GM21390 (cell line): ENCODE data around the gene CNTN6.

Source experiments
- ATAC-seq: cut with Tn5 transposase; IDR thresholded peaks from one replicate; pipeline ENCODE4 v1.9.1; 2021; ENCODE audit not compliant: unreplicated experiment

The CNTN6 gene

GRCh38 chr3:1171320-1171719, 78.5 kb downstream of the CNTN6 start:
- no peak for ATAC-seq

GRCh38 chr3:1172644-1173043, 79.8 kb downstream of the CNTN6 start:
- no peak for ATAC-seq

GRCh38 chr3:1179146-1179545, 86.3 kb downstream of the CNTN6 start:
- ATAC-seq = no peak

GRCh38 chr3:1183320-1184048, 90.7 kb downstream of the CNTN6 start:
- peak; percentile 66 for ATAC-seq

GRCh38 chr3:1190569-1190968, 97.7 kb downstream of the CNTN6 start:
- ATAC-seq = no peak

GRCh38 chr3:1191026-1191425, 98.2 kb downstream of the CNTN6 start:
- ATAC-seq = no peak

GRCh38 chr3:1195947-1196346, 103.1 kb downstream of the CNTN6 start:
- no peak for ATAC-seq

GRCh38 chr3:1197051-1197450, 104.2 kb downstream of the CNTN6 start:
- no peak for ATAC-seq

- ATAC-seq = no peak
Measured at GRCh38 chr3:1200371-1200770, 107.5 kb downstream of the CNTN6 start.

- ATAC-seq = no peak
Measured at GRCh38 chr3:1207904-1208303, 115.1 kb downstream of the CNTN6 start.

GRCh38 chr3:1214933-1215332, 122.1 kb downstream of the CNTN6 start:
- ATAC-seq = no peak

GRCh38 chr3:1216856-1217255, 124.0 kb downstream of the CNTN6 start:
- no peak for ATAC-seq

- ATAC-seq = no peak
Measured at GRCh38 chr3:1227111-1227510, 134.3 kb downstream of the CNTN6 start.

- no peak for ATAC-seq
Measured at GRCh38 chr3:1228289-1228688, 135.5 kb downstream of the CNTN6 start.

GRCh38 chr3:1230920-1231319, 138.1 kb downstream of the CNTN6 start:
- ATAC-seq = no peak

GRCh38 chr3:1232276-1232675, 139.5 kb downstream of the CNTN6 start:
- no peak for ATAC-seq

GRCh38 chr3:1235526-1236120, 142.8 kb downstream of the CNTN6 start:
- no peak for ATAC-seq

- no peak for ATAC-seq
Measured at GRCh38 chr3:1251282-1252060, 158.6 kb downstream of the CNTN6 start.

- no peak for ATAC-seq
Measured at GRCh38 chr3:1252061-1252430, 159.2 kb downstream of the CNTN6 start.

- ATAC-seq = no peak
Measured at GRCh38 chr3:1262246-1262645, 169.4 kb downstream of the CNTN6 start.

- no peak for ATAC-seq
Measured at GRCh38 chr3:1263121-1263520, 170.3 kb downstream of the CNTN6 start.

GRCh38 chr3:1269808-1270207, 177.0 kb downstream of the CNTN6 start:
- no peak for ATAC-seq
